Fibroblast of the aortic adventitia (primary cell): ENCODE results near the gene FAS. TPM values are rescaled to one million over a fixed set of nuclear protein-coding genes. Genes with fewer than 3 reads are reported as not detected.

Source experiments
- DNase-seq: peaks from one replicate; pipeline ENCODE4 v3.0.0-alpha.2; 2010; ENCODE audit warnings: low read depth
- H3K4me3 ChIP-seq: 2 replicates; pipeline ENCODE4 v1.5.1; 2011; ENCODE audit warnings: low read depth, mild to moderate bottlenecking, control low read depth, low read length, moderate library complexity
- CTCF ChIP-seq: IDR thresholded peaks from 2 replicates; pipeline ENCODE4 v1.5.1; 2011; ENCODE audit warnings: mild to moderate bottlenecking, low read length, control low read depth, inconsistent platforms; ENCODE audit not compliant: insufficient read depth
- total RNA-seq: library from RNA; depleted of rRNA; stranded (reverse); fragments of >200 nt; gene quantifications from 2 replicates; pipeline ENCODE4 v1.2.3, GENCODE V29; 2012; ENCODE audit warnings: low replicate concordance

Gene FAS
- total RNA-seq, 1 donor = 61.9 TPM

- peak overlapping the region; percentile 89 for H3K4me3 ChIP-seq
- DNase-seq = peak; percentile 95
- no peak for TF ChIP-seq CTCF
Measured at GRCh38 chr10:88989824-88990383, 694 bp upstream of the FAS start.

GRCh38 chr10:88991161-88991898, 732 bp downstream of the FAS start:
- DNase-seq = peak; percentile 75
- H3K4me3 ChIP-seq = peak overlapping the region; percentile 89
- TF ChIP-seq CTCF = peak; percentile 8

GRCh38 chr10:88991899-88992320, 1.3 kb downstream of the FAS start:
- no peak for DNase-seq
- TF ChIP-seq CTCF = no peak
- H3K4me3 ChIP-seq = peak overlapping the region; percentile 89

DNA sequence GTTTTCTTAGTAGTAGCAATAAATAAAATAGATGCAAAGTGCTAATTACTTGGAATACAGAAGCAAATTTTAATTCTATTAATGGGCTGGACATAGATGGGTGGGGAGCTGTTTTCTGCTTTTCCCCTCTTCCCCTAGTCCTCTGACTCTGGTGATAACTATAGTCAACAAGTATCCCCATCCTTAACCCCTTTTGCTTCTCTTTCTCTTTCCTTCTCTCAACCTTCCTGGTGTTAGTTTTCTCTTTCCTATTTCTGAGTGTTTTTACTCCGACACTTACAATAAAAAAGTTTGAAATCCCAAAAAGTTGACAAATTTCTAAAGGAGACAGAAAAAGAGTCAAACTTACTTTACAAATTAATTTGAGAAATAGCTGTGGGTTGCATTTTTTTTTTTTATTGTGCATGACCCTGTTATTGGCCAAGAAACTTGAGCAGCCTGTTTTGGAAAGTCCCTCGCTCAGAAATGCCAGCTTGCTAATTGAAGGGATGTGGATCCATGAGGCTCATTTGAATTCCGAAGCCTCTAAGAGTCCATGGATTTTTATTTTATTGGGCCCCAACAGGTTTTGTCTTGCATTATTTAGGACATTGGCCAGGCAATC, 2.4 kb downstream of the FAS start:
- H3K4me3 ChIP-seq = peak overlapping the region; percentile 89
- DNase-seq = peak; percentile 64
- TF ChIP-seq CTCF = no peak

- peak; percentile 43 for DNase-seq
- H3K4me3 ChIP-seq = peak overlapping the region; percentile 36
- no peak for TF ChIP-seq CTCF
Measured at GRCh38 chr10:88994019-88994418, 3.4 kb downstream of the FAS start.

- no peak for DNase-seq
- no peak overlapping the region for H3K4me3 ChIP-seq
- no peak for TF ChIP-seq CTCF
Measured at GRCh38 chr10:88995156-88995876, 4.7 kb downstream of the FAS start.
